NCI-H1105 (cell line): Measurements from ENCODE around the gene C1QTNF12.

Experiments
- DNase-seq: peaks from one replicate; lab custom pipeline; 2025; lab: John Stamatoyannopoulos, UW

The C1QTNF12 gene

DNA sequence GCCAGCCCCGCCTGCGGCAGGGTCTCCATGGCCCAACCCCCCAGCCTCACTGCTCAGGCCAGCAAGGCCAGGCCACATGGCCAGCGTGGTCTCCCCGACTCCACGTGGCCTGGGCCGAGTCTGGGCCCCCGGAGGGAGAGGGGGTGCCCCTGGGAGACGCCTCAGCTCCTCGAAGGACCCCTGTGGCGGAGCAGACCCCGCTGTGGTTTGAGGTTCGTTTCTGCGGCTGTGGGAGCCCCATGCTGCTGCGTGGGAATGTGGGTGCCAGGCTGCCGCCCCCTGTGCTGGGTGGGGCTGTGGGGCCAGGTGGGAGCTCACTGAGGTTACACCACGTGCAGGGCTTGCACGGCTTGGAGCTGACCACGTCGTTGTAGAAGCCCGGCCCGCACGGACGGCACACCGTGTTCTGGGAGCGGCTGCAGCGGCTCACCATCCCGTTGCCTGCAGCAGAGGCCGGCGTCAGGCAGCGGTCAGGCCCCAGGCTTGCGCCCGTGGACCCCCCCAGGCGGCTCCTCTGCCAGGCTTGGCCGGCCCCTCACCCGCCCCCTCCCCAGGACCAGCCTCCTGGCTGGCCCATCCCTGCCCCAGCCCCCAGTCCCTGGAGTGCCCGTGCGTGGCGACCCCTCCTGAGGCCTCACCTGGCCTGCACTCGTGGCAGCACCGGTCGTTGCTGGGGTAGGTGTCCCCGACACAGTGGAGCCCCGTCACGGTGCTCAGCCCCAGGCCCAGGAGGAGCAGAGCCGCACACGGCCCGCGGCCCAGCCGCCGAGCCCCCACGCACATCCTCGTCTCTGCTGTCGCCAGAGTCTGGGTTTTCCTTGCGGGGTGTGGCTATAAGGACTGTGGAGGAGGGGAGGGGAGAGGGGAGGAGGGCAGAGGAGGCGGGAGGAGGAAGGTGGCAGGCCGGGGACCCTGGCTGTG, 32.9 kb downstream of the C1QTNF12 start, which contains the start of gene TNFRSF4:
Gene TNFRSF4 (minus strand): TSS at position 809 of the 921 bp plus-strand sequence. CDS start 26 bp downstream, at position 783.
- no peak for DNase-seq

DNA sequence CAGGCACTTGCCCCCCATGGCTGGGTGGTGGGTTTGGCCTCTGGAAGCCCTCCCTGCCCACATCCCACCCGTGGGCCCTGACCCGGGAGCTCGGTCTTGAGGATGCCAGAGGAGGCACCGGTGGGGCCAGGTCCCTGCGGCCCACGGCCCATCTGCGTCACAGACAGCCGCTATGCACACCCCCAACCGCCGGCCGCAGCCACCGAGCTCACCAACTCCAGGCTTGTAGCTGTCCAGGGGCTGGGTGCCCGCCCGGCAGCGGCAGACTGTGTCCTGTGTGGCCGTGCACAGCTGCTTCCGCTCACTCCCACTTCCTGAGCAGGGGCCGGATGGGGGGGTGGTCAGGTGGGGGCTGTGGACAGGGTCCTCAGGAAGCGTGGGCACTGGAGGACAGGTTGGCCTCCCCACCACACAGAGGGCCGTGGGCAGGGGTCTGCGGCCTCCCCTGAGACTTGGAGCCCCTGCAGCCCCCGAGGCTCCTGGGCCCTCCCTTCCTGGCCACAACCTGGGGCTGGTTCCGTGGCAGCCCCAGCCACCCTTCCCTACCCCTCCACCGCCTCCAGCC, 33.7 kb downstream of the C1QTNF12 start:
- DNase-seq = no peak

DNA sequence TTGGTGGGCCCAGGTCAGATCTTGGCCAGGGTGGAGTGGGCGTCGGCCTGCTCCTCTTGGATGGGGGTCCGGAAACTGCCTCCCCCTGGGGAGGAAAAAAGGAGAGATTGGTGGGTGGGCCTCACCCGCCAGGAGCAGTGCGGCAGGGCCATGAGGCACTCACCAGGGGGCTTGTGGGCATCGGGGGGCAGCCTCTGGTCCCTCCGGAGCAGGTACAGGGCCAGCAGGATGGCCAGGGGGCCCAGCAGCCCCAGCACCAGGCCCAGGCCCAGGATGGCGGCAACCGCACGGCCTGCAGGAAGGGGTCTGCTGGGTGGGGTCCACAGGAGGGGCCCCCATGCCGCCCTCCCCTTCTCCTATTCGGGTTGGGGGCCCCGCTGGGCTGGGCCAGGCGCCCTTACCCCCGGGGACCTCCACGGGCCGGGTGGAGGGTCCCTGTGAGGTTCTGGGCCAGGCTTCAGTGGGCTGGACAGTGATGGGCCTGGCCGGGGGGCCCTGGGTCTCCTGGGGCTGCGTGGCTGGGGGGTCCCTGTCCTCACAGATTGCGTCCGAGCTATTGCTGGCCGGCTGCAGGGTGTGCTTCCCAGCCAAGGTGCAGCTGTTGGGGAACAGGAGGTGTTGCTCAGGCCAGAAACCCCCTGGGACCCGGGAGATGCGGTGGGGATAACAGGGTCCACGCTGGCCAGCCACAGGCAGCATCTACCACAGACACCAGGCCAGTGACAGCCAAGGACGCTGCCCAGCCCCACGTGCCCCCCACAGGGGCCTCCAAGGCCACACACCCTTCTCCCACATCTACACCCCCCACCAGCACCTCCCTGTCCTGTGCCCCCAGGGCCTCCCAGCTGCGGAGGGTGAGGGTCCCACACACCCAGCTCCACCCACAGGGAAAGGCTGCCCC, 34.7 kb downstream of the C1QTNF12 start:
- no peak for DNase-seq

DNA sequence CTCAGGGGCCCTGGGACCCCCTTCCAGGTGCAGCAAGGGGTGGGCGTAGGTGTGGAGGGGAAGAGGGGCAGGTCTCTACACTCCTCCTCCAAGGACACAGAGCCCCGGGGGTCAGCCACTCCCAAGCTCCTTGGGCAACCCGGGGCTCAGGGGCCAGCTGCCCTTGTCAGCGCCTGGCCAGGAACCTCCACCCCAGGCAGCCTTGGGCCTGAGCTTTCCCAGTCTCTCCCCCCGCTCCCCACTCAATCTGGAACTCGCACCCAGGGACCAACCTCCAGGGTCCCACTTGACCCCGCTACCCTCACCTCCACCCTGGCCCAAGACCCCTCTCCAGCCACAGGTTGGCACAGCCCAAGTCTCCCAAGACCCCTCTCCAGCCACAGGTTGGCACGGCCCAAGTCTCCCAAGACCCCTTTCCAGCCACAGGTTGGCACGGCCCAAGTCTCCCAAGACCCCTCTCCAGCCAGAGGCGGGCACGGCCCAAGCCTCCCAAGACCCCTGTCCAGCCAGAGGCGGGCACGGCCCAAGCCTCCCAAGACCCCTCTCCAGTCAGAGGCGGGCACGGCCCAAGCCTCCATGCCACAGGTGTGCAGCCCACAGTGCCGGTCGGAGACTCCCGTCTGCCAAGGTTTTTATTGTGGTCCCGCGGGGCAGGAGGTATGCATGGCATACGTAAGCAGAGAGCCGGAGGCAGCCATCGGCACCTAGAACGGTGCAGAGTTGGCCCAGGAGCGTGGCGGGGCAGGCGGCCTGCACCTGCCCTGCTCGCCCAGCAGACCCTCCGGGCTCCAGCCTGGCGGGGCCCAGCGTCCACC, 35.6 kb downstream of the C1QTNF12 start:
- no peak for DNase-seq

DNA sequence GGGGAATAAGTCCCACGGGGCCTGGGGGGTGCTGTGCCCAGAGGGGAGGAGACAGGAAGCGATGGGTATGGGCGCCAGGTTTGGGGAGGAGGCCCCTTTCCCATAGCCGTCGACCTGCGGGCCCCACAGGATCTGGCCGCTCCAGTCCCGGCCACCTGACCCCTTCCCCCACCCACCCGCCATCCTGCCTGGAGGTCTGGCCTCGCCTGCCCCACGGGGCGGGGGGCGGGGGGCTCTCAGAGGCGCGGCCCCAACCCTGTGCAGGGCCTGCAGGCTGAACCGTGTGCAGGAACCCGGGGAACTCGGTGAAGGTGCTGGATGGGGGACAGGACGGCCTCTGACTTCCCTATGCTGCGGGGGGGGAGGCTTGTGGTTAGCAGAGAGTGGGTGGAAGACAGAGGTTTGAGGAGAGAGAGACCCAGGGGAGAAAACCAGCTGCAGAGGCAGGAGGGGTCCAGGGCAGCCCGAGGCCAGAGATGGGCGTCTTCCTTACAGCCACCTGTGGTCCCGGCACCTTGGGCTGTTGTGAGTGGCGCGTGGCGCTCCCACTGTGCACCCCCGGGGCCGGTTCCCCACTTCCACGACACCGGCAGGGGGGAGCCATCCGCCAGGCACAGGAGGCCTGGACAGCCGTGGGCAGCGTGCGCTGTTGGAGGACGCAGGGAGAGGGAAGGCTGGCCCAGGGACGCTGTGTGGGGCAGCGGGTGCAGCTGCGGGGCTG, 37.6 kb downstream of the C1QTNF12 start:
- no peak for DNase-seq

DNA sequence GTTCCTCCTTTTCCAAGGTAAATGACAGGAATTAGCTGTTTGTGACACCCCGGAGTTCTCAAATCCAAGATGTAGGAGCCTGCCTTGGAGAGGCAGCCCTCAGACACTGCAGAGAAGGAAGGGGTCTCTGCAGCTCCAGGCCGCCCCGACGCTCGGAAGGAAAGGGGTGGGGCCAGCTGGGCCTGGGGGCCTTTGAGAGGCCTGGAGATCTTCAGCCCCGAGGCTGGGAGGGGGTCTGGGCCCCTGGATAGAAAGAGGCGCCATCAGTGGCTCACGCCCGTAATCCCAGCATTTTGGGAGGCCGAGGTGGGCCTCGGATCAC, 39.0 kb downstream of the C1QTNF12 start:
- no peak for DNase-seq

DNA sequence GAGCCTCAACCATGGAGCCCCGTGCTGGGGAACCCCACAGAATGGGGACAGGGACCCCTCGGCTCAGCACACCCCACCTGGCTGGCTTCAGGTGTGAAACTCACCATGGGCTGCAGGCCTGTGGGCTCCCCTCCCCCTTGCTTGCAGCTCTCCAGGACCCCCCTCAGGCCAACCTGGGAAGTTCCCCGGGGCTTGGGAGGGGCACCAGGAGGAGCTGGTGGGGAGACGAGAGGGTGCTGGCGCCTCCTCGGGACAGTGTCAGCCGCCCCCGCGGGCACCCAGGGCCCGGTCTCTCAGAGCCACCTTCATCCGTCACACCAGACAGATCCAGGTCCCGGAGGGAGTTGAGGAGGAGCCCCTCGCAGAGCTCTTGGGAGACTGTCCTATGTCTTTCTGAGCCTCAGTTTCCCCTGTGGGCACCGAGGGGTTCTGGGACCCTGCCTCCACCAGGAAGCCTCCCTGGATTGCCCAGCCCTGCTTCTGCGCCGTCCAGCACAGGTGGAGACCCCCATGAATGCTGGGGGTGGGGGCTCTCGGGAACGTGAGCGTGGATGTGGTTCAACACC, 39.5 kb downstream of the C1QTNF12 start:
- no peak for DNase-seq

DNA sequence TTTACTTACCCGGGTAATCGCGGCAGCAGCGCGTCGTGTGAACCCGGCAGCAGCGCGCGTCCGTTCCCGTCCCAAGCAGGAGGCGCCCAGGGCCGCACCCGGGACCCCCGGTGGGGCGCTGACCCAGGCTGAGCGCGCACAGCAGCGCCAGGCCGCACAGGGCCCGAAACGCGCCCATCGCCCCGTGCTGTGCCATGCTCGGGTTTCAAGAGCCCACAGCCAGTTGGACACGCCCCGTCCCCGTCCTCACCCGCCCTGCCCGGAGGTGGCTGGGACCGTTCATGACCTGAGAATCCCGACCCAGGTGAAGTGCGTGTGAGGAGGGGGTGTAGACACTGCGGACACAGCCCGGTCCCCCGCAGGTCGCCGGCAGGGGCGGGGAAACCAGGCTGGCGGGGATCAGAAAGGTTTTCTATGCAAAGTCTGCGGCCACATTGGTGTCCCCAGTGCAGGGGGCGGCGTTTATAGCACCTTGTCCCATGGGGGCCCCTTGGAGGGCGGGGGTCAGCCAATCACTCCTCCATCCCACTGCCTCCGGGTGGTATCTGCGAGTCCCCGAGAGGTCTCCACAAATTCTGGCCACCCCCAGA, 40.1 kb downstream of the C1QTNF12 start, which contains the start of gene TNFRSF18:
Gene TNFRSF18 (minus strand): TSS at position 217 of the 590 bp plus-strand sequence. CDS start 21 bp downstream, at position 196.
- DNase-seq = no peak

DNA sequence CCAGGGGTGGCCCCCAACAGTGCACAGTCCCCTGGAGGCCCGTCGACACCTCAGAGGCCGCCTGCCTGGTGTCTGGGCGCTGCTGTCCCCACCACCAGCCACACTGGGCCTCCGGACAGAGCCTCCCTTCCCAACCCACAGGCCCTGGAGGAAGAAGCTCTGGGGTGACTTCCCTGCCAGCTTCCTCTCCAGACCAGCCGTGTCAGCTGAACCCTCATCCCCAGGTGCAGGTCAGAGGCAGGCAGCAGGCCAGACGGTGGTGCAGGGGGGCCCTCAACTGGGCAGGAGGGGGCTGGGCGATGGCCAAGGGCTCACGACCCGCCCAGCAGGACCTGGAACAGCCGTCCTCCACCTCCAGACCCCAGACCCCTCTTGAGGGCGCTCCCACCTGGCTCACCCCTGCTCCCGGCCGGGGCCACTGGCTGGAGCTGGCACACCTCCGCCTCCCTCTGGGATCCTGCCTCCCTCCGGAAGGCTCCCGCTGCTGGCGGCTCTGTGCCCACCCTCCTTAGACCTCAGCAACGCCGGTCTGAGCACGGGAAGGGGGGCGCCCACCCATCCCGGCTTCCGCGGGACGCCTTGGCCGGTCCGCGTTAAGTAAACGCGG, 40.6 kb downstream of the C1QTNF12 start:
- no peak for DNase-seq

DNA sequence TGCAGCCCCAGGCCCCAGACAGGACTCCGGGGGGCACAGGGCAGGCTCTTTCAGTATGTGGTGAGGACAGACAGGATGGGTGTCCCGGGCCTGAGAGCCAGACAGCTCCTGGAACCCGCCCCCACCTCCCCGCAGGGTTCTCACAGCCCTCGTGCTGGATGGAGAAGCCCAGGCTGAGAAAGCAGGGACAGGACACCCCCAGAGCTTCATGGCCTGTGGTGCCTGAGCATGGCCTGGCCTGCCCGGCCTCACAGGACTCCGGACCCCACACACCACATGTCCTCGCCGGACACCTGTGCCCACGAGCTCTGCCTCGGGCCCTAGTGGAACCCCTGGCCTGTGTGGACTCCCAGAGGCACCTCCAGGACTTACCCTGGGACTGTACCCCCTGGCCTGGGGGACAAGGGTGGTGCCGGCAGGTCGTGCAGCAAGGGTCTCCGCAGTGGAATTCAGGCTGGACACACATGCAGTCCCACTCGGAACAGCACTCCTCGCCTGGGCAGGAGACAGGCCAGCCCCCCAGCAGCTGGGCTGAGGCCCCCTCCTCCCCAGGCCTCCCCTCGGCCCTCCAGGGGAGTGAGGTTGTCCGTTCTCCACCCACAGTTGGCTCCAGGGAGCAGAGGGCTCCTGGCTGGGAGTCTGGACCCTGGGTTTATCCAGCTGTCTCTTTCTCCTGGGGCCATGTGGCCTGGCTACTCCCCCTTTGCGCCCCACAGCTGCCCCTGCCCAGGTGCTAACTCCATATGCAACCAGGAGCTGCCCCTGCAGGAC, 41.3 kb downstream of the C1QTNF12 start:
- no peak for DNase-seq

DNA sequence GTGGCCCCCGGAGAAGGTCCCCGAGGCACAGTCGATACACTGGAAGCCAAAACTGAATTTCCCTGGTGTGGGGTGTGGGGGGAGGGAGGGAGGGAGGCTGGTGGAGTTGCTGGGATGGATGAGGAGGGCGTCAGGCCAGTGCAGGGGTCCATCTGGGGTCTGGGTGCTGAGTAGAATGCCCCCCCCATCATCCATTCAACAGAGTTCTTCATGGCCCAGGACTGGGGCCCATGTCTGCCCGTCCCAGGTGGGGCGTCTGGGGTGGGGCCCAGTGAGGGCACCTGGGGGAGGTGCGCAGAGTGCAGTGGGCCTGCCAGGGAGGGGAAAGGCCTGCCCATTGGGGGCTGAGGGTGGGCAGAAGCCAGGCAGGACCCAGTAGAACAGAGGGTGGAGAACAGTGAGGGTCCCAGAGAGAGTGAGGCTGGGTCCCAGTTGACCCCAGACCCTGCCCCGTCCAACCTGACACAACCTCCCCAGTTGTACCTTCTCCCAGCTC, 42.0 kb downstream of the C1QTNF12 start:
- no peak for DNase-seq

DNA sequence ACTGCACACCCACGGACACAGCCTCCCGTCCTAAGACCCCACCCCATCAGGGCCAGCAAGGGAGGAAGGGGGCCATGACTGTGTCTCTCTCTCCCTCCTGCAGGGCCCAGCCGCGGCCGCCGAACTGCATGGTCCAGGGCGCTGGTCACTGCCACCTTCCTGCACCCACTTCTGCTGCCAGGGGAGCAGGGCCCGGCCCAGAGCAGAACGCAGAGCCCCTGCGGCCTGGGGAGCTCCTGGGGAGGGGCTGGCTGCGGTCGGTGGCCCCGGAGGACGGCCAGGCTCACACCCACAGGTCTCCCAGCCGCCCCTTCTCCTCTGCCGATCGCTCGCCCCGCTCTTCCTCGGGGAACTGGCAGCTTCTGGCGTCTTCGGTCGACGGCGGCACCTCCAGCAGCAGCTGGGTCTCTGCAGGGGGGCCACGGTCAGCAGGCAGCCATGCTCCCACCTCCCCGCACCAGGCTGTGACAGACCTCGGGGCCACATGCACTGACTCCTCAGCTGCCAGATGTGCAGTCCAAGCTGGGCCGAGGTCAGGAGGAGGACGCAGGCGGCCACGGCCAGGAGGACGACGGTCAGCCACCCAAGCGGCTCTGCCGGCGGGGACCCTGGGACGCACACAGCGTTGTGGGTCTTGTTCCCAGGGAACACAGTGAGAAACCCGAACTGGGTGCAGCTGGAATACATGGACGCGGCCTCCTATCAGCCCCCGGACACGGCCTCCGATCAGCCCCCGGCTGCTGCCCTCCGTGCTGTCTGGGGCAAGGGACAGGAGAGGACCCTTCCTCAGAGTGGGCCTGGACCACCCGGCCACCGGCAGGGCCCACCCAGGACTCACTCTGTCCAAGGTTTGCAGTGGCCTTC, 42.7 kb downstream of the C1QTNF12 start:
- no peak for DNase-seq

DNA sequence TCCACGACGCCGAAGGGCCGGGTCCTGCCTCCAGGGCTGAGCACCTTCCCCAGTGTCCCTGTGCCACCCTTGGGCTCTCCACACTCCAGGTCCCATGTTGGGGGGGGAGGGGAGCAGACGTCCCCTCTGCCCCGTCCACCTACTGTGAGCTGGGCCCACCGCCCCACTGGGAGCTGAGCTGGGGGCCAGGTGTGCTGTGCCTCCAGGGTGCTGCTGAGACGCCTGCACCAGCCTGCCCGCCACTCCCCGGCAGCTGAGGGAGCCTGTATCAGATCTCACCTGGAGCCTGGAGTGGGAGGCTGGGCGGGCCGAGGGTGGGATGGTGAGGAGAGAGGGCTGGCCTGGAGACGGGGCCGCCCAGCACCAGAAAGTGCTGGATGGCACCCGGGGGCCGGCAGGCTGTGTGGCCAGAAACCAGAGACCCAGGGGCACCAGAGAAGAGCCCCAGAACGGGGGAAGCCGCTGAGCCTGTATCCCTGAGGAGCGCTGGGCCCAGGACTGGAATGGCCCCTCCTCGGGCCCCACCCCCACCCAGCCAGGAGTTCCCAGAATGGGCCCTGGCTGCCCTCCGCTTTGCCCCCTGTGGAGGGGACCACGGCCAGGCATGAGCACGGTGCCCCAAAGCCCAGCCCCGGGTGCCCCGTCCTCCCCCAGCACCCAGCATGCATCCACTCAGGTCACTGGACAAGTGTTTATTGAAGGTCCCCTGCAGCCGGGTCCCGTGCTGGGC, 43.5 kb downstream of the C1QTNF12 start:
- no peak for DNase-seq

DNA sequence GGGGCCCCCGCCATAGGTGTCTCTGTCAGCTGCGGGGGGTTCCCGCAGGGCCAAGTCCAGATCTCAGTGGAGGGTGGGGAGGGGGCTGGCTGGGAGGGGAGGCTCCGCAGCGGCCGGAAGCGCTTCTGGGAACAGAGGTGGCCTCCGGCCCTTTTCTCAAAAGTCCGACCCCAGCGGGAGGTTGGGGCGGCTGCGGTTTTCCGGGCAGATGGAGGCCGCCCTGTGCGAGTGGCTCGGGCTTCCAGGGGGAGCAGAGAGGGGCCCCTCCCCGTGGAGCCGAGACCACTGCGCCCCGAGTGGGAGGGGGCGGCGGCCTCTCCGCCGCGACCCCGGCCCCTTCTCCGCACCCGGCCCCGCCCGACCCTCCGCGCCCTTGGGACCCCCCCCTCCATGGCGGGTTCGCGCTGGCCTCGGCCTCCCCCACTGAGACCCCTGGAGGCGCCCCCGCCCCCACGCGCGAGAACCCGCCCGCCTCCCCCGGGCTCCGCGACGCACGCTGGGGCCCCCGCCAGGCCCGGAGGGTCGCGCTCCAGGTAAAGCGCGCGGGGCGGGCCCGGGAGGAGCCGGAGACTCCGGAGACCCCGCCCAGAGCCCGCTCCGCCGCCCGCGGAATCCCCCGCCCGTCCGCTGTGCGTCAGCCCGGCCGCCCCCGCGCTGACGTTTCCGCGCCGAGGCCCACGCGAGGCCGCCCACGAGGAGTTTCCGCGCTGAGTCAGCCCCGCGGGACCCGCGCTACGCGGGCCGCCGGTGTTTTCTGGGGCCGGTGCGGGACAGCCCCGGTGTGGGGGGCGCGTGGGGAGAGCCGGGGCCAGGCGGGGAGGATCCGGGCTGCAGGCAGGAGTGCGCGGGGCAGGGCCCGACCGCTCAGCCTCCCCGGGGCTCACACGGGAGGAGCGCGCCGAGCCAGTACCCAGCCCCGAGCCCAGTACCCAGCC, 45.4 kb downstream of the C1QTNF12 start:
- DNase-seq = peak; percentile 23

DNA sequence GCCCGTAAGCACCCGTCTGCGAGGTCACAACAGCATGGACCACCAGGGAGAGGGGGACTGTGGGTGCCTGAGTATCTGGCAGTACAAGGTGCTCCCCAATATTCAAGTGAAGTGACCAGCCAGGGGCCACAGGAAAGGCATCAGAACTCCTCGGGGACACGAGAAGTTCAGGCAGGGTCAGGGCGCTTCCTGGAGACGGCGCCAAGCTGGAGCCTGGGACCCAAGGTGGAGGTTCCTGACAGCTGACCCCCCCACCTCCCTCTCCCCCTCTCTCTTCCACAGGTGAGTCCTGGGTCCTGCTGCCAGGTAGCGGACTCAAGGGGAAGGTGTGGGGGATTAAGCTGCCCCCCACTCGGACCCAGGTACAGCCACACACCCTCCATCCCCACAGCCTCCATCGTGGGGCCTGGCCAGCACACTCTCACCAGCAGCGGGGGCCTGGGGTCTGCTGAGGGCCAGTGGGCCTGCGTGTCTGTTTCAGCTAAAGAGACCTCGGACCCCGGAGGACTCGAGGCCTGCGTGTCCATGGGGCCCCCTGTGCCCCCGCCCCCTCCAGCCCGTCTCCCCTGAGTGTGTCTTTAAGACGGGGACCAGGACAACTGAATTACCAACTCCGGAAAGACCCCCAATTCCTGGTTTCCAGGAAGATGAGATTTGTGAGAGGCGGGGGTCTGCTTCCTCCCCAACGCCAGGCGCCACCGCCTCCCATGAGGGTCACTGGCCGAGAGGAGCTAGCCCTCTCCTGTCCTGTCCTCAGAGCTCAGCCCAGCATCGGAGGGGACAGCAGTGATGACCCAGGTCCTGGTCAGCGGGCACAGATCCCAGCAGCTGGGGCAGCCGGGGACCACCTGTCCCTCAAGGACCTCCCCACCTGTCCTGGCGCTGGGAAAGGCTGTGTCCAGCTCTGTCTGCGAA, 46.3 kb downstream of the C1QTNF12 start:
- no peak for DNase-seq
